Dedifferentiated amniotic fluid mesenchymal stem cell (primary cell): ENCODE results near the gene ANO10.

ENCODE experiments used
- DNase-seq: peaks from one replicate; pipeline ENCODE4 v3.0.0-alpha.2; 2016; ENCODE audit errors: extremely low spot score

ANO10 gene

DNA sequence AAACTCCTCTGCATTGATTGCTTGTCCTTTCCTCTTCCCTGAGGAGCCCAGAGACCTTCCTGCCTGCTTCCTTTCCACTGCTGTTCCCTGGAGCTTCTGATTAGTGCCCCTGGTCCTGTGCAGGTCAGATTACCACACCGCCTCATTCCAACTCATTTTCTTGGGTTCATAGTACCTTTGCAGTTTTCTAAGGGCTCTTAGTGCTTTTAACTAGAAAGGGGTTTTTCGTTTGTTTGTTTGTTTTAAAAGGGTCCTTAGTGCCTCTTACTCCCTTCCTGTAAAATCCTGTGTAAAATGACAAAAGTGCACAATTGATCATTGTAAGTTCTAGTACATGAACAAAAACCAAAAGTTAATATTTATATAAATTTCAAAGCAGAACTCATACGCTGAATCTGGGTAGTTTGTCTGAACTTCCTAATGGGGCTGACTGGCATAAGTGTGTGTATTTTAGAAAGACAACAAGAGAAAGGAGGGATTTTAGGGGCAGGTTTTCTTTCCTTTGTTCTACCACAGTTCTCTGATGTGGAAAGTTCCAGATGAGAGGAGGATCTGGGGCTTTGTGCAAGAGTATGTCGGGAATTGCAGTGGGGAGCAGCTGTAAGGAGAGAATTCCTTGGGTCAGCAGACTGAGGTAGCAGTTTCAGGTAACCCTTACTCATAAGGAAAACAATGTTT, 304.9 kb downstream of the ANO10 start:
- DNase-seq, result no peak
